HL-60/S4 treated with retinoic acid at 250 ng/mL for 4 days and 3 days (cell line): Measurements from ENCODE around the gene EBF3.

ENCODE experiments used
- in situ Hi-C: fragments of 300-500 bp; cut with MboI; formaldehyde crosslinking; loops from 2 replicates; pipeline ENCODE4 v1.7.0; 2022; ENCODE audit warnings: low sequenced_read_pairs

EBF3 gene

DNA sequence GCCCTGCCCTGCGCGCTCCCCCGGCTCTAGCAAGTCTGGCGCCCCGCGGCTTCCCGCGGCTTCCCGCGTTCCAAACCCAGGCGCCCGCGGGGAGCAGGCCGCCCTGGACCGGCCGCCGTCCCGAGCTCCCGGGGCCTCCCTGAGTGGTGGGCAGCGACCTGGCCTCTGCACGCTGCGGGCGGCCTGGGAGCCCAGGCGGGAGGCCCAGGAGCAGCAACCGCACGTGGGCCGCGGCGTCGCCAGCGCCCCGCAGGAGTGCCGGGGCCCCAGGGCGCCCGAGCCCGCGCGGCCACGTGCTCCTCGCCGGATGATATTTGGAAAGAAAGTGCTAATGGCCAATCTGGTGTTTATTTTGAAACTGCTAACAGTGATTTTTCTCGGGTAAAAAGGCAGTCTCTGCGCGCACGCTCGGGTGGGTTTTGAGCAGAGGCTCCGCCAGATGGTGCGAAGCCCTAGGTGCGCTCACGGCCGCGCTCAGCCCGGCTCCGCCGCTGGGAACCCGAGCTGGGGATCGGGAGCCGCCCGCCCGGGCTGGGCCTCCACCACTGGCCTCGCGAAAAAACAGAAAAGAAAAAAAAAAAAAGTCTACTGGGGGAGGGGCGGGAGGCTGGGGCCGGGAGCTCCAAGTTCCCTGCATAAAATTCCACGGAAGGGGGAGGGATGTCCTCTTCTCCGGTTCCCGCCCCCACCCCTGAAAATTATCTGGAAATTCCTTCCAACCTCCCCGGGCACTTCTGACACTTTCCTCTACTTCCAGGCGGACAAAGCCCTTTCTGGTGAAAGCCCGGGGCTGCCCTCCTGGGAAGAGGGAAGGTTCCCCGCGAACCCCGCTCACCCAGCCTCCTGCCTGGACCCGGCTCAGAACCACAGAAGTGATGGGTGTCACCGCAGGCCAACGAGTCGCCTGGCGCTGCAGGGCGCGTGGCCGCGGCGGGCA, 4.3 kb downstream of the EBF3 start:
- in situ Hi-C loops, result no loop called here

DNA sequence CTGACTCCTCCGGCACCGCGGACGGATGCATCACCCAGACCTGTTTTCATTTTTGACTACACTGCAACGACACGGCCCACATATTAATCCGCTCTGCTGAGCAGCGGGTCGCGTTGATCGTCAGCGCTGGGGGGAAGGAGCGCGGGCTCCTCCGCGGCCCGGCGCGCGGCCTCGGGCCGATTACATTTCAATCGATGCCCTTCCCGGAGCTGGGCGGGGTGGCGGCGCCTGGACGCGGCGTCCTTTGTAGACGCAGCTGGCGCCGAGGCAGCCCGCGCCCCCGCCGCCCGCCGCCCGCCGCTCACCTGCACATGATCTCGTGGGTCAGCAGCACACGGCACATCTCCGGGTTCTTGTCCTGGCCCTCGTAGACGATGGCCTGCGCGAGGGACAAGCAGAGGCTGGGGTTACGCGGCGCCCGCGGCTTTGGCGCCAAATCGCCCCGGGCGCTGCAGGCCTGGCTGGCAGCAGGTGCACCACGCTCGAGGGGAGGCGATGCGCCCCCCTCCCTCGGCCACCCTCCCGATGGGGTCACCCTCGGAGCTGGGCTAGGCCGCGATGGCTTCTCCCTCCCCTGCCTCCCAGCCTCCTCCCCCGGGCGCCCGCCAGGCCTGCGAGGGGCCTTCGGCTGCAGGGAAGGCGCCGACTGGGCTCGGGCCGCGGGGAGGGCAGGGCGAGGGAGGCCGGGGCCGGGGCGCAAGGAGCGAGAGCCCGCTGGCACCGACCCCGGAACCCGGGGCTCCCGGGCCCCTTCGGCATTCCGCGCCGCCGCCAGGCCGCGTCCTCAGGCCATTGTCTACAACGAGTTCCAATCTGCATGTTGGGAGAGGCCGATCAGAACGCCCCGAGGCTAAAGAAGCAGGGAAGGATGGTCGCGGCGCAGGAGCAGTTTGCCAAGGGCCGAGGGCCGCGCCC, 5.2 kb downstream of the EBF3 start:
- in situ Hi-C loops, result no loop called here

DNA sequence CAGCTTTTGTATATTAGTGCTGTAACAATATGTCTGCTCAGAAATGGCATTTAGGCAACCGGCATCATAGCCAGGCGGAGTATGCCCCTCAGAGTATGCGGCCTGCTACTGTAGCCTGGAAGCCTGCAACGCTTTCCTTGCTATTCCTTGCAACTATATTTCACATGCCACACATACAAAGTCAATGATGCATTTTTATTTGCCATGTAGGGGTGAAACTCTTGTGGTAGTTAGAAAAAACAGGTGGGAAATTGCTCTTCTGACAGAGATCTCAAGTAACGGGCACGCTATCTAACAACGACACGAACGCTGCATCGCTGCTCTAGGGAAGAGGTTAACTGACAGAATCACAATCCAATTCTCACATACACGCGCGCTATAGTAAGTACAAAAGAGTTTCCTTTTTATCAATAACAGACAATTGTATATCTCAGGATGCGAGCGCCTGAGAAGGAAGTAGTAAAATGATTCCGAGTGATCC, 5.9 kb downstream of the EBF3 start:
- in situ Hi-C loops, result no loop called here

DNA sequence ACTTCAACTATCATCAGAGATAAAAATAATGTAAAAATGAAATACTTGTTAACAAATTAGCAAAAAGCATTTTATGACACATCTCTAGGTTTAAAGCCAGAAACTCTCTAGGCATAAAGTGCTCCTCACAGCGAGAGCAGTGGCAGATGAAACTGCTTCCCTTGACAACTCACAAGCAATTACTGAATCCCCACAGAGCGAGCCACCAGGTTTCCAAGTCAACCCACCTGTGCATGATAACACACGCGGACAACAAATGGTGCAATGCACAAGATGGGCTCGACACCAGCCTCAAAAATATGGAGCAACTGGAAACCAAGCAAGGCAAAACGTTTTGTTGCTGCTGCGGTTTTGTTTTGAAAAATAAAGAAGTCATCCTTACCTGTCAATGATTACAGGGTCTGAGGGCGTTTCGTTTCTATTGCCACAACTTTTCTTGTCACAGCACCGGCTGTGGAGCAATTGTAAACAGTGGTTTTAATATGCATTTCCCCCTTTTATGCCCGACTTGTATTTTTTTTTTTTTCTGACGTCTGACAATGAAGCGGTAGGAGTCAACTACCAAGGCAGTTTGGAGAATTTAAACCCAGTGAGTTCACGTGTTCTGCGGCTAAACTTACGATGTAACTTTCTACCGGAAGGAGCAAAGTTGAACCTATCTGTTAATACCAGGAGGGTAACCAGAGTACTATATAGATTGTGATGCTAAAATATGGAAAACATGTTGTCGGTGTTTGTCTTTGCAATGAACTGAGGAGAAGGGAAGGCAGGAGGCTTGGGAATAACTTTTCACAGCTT, 7.0 kb downstream of the EBF3 start:
- in situ Hi-C loops, result no loop called here

DNA sequence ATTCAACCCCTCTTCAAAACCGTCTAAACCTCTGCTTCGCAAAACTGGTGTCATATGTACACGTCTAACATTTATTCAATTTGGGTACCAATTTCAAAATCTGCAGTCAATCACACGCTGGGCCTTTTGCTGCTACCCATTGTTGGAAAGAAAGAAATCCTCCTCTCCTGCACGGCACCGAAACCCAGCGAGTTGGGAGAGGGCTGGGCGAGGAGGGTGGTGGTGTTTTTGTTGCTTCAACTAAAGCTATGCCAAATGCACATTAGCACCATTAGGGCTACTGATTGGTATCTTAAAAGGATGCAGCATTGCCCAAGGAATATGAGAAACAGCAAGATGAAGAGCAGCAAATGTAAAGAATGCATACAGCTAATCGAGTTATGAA, 7.8 kb downstream of the EBF3 start:
- in situ Hi-C loops, result no loop called here

DNA sequence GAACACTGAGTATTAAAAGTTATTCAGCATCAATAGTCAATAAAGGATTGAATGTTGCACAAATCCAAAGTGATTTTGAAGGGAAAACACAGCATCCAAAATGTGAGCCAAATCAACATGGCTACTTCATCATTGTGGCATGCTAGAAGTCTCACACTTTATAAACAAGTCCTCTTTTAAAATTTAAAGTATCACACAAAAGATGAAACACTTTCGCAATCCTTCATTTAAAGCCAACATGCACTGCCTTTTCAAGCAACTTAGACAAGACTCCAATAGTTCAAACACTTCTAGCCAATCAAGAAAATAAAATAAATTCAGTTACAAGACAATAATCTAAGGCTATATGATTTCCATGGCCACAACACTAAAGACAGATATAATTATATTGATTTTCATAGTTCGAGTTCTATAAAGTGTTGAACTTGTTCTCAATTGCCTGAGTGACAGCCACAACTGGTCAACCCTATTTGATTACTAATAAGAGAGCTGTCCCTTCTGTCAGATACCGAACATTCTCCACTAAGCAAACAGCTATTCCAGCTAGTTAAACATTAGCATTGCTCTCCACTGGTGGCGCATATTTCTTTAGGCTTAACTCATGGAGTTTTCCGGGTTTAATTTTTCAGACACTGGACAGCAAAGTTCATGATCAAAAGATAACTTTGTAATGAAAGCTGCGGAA, 8.3 kb downstream of the EBF3 start:
- in situ Hi-C loops, result no loop called here

DNA sequence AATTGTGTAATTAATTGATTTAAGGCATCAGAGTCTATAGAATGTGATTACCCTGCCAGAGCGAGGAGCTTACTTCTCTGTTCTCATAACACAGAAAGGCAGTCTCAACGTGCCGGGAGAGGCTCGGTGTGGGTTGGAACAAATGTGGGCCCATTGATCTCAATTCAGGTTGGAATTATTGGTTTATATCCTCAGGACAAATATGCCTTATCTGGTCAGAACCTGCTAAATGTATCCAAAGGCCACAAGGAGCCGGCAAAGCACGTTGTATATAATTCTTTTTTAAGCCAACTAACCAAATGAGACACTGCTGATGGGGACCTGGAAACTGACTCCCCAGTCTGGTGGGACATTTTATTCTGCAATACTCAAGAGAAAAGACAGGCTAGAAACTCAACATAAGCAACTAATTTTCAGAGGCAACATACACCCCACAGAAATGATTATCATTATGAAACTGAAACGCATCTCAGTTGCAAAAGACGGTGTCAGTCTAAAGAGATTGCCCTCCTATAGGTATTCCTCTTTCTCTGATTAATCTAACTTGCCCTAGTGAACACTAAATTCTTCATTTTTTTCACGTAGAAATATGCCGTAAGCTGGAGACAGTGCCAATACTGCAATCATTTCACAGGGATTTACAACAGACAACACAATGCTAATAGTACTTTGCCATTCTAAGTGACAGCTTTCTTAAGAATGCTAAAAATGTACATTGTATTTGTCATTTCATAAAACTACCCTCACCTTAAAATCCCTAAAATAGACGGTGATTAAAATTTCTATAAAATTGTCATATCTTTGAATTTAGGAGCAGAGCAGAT, 9.4 kb downstream of the EBF3 start:
- in situ Hi-C loops, result no loop called here

DNA sequence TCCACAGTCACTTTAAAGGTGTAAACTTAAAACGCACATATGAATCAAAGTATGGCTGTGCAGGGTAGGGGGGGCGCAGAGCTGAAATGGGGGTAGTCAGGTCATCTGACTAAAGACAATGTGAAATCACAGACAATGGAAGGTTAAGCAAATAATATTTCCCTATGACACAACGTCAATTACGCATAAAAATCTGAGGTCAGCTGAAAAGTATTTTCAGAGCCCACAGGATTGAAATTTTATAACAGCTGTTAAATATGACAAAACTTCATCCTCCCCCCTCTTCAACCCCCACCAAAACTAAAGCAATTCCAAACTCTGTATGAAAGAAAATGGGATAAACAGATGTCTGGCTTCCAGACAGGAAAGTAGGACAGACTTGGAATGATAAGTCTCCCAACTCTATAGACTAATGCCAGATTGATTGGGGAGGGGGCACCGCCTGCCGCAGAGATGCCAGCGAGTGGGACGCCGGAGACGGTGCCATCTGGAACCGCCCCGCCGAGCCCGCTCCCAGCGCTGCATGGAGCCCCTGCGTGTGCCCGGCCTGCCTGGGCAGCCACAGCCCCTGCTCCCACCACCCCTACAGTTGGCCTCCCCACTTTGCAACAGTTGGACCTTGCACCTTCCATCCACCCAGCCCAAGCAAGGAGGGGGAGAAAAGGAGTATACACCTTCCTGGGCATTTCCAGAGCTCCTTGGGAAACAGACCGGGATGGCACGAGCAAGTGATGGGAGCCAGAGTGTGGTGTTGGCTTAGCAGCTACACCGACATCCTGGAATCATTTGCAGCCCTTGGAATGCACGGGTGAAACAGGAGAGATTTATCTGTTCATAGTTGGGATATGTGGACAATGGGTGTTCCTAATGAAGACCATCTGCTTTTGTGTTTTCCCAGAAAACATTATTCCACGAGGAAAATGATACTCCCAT, 10.7 kb downstream of the EBF3 start:
- in situ Hi-C loops, result no loop called here

DNA sequence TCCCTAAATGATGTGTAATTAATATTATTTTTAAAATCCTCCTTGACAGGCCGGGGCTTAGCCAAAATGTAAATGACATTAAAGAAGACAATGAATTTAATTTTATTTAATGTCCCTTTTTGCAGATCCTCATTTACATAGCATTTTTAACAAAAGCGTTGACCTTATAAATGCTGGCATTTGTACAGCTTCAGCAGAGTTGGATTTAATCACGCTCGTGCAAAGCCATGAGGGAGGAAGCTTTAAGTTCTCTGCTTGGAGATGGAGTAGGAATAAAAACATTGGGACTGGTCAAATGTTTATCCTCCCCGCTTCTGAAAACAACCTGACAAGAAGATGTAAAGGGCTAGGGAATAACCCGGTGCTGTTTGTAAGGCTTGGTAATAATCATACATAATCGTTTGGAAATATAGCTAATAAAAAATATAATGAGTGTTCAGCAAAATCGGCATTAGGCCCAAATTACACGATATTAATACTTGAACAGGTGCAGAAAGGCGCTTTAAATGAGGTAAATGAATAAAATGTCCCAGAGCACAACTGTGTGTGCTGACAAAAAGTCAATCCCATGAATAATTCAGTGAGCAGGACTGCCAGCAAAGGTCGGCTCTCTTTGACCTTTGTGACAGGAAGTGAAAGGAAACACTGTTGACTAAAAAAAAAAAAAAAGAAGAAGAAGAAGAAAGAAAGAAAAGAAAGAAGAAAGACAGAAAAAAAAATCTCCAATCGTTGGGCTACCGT, 11.5 kb downstream of the EBF3 start:
- in situ Hi-C loops, result no loop called here

DNA sequence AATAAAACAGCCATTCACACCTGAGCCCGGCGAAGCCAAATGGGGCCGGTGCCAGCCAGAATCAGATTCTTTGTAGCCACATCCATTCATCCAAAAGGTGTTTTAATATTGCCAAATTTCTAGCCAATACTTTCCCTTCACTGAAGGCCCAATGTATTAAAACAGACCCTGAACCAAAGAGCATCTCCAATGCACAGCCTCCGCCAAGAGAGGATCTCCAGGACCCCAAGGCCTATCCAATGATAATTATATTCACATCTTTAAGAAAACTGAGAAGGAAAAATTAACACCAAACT, 12.2 kb downstream of the EBF3 start:
- in situ Hi-C loops, result no loop called here

DNA sequence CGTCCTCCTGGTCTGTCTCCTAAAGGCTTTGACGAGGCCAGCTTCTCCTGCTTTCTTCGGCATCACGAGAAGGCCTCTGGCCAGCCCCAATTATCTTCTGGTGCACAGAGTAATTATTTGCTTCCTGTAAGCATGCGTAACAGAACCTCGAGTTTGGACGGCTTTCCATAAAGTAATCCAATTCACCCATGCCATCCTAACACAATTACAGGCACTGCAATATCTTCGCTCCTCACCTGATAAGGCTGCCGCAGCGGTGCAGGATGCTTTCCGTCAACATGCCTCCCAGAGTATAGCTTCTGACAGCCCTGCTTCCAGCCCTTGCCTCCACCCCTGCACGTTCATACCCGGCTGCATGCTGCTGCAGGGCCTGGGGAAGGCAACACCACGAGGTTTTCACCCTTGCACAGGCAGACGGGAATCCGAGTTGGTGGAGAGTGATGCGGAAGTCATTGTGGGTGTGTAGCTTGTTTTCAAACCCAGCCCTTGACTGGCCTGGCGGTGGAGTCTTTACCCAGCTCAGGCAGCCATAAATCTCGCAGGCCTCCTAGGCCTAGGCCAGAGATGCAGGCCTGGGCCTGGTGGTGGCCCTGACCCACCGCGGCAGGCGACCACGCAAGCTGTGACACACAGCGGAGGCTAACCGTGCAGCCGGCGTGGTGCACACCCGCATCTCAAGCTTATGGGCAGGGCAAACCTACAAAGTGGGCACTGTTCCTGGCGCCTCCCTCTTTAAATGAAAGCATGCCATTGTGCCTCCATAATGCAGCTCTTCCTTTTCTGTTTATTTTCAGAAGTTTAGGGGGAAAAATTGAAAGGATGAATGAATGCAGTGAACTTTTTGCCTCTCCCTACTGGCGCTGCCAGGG, 12.7 kb downstream of the EBF3 start:
- in situ Hi-C loops, result no loop called here

DNA sequence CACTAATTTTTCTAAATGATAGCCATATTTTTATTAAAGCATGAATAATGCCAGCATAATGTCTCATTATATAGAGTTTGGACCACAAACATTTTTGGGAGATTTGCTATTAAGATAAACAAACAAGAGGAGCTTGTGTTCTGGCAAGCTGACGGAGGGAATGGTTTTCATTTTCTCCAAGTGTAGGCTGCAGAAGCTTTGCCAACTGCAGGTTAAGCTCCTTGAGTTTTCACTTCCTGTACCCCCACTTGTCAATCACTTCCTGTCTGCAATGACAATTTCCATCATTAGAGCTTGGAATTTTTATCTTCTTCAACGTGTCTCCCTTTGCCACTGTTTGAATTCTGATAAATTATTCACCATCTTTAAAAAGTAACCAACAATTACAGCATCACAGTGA, 13.4 kb downstream of the EBF3 start:
- in situ Hi-C loops, result no loop called here

DNA sequence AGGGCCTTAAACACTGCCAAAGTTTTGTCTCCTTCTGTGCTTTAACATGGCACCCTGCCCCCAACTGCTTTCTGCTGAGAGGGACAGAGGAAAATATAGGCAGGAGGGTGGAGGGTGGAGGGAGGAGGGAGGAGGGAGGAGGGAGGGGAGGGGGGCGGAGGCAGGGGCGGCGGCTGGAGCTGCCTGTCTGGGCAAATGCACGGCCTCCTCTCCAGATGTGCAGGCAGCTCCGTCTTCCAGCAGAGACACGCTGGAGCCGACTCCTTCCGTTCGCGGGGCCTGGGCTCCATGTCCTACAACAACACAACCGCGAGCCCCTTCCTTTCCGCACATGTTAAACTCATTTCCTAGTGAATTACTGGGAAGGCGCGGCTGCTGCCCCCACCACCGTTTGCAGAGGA, 14.2 kb downstream of the EBF3 start:
- in situ Hi-C loops, result no loop called here

DNA sequence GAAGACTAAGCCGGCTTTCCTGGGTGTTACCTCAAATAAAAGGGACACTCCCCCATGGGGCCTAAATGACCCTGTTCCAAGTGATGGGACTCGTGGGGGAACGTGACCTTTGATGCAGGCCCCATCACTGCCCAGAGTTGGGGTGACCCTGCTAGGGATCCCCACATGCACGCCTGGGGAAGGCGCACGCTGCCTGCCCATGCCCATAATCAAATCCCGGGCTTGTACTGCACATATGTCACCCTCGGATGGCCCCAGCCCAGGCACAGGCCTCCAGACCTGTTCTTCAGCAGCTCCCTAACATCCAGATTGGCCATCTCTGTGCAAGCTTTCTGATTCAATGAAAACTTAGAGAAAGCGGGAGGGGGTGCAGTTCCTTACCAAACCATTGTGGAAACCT, 14.7 kb downstream of the EBF3 start:
- in situ Hi-C loops, result no loop called here

DNA sequence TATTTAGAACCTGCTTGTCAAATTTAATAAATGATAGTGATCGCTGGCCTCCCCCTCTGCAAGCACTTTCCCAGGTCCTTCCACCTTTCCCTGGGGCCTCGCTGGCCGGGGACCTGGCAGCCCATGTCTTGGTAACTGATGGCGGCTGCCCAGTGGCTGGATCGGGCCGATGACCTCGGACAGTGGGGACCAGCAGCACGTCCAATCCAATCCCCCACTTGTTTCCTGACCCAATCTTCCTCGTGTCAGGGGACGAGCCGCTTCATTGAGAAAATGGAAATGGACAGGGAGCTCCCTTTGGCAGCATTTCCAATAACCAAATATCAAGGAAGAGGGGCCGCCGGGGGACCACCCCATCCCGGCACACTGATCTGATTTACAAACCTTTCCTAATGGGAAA, 17.2 kb downstream of the EBF3 start:
- in situ Hi-C loops, result no loop called here

DNA sequence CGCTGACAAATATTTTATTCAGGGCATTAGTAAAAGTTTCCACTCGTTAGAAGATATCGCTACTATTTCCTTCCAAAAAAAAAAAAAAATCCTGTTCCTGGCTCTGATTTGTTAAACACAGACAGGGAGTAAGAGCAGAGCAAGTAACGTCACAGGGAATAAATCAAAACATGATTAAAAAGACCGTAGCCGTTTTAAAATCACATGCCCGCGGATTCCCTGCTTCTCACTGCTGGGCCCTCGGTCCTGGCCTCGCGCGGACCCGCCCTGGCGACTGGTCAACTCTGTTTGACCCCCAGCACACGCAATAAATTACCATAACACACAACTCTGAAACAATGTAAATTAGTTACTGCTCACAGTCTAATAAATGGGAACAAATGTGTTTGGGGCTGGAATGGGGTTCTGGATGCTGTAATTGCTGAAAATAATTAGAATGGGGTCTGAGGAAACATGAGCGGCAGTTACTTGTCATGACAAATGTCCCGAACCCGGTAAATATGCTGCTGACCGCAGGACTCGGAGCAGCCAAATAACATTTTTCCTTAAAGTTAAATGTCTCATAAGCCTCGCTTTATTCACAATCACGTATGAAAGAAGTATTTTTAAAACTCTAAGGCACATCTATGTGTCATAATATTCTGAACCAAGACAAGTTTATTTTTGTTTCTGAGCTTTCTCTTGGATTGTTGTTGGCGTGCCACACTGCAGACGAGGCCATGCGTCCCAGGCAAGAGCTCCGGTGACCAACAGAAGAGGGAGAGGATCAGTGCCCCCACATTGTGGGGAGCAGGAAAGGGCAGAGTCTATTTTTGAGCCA, 17.9 kb downstream of the EBF3 start:
- in situ Hi-C loops, result no loop called here
